GM19238 (cell line): ENCODE measurements around the gene SLC25A1.

Source experiments
- DNase-seq: peaks from one replicate; pipeline ENCODE4 v3.0.0; 2011; ENCODE audit warnings: low spot score; ENCODE audit not compliant: insufficient read length

The SLC25A1 gene

GRCh38 chr22:19139974-19140373, 38.6 kb downstream of the SLC25A1 start:
- no peak for DNase-seq

GRCh38 chr22:19139001-19139356, 39.6 kb downstream of the SLC25A1 start:
- DNase-seq = no peak

- DNase-seq = no peak
Measured at GRCh38 chr22:19138217-19139000, 40.1 kb downstream of the SLC25A1 start.

GRCh38 chr22:19137384-19138216, 40.9 kb downstream of the SLC25A1 start:
- no peak for DNase-seq

- DNase-seq = no peak
Measured at GRCh38 chr22:19136915-19137314, 41.6 kb downstream of the SLC25A1 start.

GRCh38 chr22:19134874-19135273, 43.7 kb downstream of the SLC25A1 start:
- no peak for DNase-seq

GRCh38 chr22:19134176-19134831, 44.2 kb downstream of the SLC25A1 start:
- no peak for DNase-seq

GRCh38 chr22:19133561-19133960, 45.0 kb downstream of the SLC25A1 start:
- DNase-seq = no peak

- no peak for DNase-seq
Measured at GRCh38 chr22:19132693-19133400, 45.7 kb downstream of the SLC25A1 start.

GRCh38 chr22:19132153-19132552, 46.4 kb downstream of the SLC25A1 start:
- no peak for DNase-seq

- no peak for DNase-seq
Measured at GRCh38 chr22:19131685-19132015, 46.9 kb downstream of the SLC25A1 start.

- DNase-seq = no peak
Measured at GRCh38 chr22:19130959-19131684, 47.4 kb downstream of the SLC25A1 start, which contains the start of gene TSSK2. TSS of gene TSSK2 (plus strand) at chr22:19131308. CDS start at chr22:19131400, 92 bp downstream.

- DNase-seq = no peak
Measured at GRCh38 chr22:19129871-19130270, 48.7 kb downstream of the SLC25A1 start.

GRCh38 chr22:19128946-19129727, 49.4 kb downstream of the SLC25A1 start:
- DNase-seq = no peak

GRCh38 chr22:19128009-19128401, 50.5 kb downstream of the SLC25A1 start:
- DNase-seq = no peak

- DNase-seq = no peak
Measured at GRCh38 chr22:19127329-19128008, 51.1 kb downstream of the SLC25A1 start.

GRCh38 chr22:19126309-19127273, 51.9 kb downstream of the SLC25A1 start:
- no peak for DNase-seq
